ENCODE data around the gene UTP14C.

GRCh38 chr13:52024481-52024880 is at the start of gene UTP14C:
- TF ChIP-seq CTCF (IDR thresholded peaks at IDR 0.05) (no peak), POLR2A (IDR thresholded peaks at IDR 0.05) (no peak), POLR2AphosphoS5 (IDR thresholded peaks at IDR 0.05; ENCODE audit: insufficient read depth in 1 of 2, low read depth in 1 of 2) (no peak)

All from vagina (tissue), 2 donors.